ENCODE measurements around the gene TCERG1L.
"Not testable (repeated sequence)": the region's sequence is repeated elsewhere in the genome, so short reads cannot be mapped to it uniquely, and the experiment has no call there.

The TCERG1L gene

DNA sequence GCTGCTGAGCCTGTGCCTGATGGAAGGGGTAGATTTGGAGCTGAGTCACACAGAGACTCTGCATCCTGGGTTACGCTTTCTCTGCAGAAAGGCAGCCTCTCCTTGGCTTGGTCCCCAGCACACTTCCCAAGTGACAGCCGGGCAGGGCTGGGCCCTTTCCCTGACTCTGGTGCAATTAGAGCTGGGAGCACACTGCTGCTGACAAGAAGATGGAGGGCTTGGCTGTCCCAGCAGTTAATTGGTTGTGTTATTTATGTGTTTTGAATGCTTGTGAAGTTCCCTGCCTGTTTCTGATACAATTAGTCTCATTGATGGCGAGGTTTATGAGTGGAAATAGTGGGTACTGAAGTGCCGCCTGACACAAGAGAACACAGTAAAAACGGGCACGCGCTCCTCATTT, 123.6 kb downstream of the TCERG1L start:
- no peak for FAIRE-seq
- no peak for DNase-seq (ENCODE audit: low spot score)

- FAIRE-seq (no peak), DNase-seq (ENCODE audit: low spot score) (no peak)
These were observed 124.2 kb downstream of the TCERG1L start for GRCh38 chr10:131187274-131187673.

- FAIRE-seq = no peak
These were observed 124.8 kb downstream of the TCERG1L start for GRCh38 chr10:131186547-131187253.

GRCh38 chr10:131184503-131184902, 127.0 kb downstream of the TCERG1L start:
- DNase-seq (ENCODE audit: low spot score) = no peak
- no peak for FAIRE-seq

More at GRCh38 chr10:131186547-131187253, 124.8 kb downstream of the TCERG1L start:
- DNase-seq (ENCODE audit: low spot score) = no peak

- DNase-seq (ENCODE audit: low spot score) = no peak
- no peak for FAIRE-seq
These were observed 127.9 kb downstream of the TCERG1L start for GRCh38 chr10:131183546-131184045.

GRCh38 chr10:131181456-131181855, 130.1 kb downstream of the TCERG1L start:
- FAIRE-seq = no peak

GRCh38 chr10:131180740-131181415, 130.6 kb downstream of the TCERG1L start:
- no peak for FAIRE-seq
- DNase-seq (ENCODE audit: low spot score) = no peak

More at GRCh38 chr10:131181456-131181855, 130.1 kb downstream of the TCERG1L start:
- no peak for DNase-seq (ENCODE audit: low spot score)

DNA sequence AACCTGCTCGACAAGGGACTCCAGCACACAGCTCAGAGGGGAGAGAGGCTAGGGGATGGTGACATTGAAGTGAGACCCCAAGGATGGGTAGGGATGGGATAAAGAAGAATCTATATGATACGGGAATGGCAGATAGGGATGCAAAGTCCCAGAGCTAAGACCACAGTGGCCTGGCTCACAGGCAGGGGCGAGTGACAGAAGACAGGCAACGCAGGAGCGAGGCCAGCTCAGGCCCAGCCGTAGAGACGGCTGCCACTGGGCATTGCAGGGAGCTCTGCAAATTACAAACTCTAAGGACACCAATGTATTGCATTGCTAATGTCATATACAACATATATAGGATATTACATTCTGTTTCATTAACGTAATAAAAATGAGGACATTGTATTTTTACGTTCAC, 131.4 kb downstream of the TCERG1L start:
- FAIRE-seq (no peak), DNase-seq (ENCODE audit: low spot score) (no peak)

- no peak for FAIRE-seq
These were observed 132.2 kb downstream of the TCERG1L start for GRCh38 chr10:131179361-131179760.

GRCh38 chr10:131178521-131179331, 132.8 kb downstream of the TCERG1L start:
- DNase-seq (ENCODE audit: low spot score) (no peak), FAIRE-seq (no peak)

More at GRCh38 chr10:131179361-131179760, 132.2 kb downstream of the TCERG1L start:
- no peak for DNase-seq (ENCODE audit: low spot score)

DNA sequence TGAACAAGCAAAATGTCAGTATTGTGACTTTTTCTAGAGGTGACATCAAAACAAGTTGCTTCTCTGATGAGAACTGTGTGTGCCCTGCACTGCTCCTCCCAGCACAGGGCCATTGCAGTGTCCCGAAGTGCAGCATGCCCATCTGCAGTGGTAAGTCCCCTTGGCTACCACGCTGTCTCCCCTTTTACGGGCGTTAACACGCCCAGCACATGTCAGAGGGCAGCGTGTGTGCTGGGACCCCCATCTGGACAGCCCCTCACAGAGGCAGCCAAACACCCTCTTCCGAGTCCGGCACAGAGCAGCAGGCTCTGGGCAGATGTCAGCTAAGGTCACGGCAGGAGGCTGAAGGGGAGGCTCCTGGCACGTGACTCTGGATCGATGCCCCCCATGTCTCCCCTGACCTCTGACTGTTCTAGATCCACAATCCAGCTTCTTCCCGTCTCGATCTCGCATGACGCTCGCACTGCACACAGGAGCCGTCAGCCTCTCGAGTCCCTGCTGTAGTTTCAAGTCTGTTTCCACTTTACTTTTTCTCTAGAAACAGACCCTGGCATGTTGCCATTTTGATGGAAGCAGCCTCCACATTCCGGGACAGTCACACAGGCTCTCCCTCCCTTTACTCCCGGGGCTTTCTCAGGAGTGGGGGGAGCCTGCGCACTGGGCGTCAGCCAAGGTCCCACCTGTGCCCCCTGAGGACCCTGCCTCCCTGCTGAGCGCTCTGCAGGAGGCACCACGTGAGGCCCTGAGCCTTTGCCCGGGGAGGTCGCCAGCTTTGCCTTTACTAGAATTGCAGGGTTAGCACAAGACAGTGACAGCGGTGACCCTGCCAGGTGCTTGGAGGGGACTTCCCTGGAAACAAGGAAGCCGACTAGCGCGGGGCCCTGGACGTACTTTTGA, 133.8 kb downstream of the TCERG1L start:
- FAIRE-seq = no peak
- DNase-seq (ENCODE audit: low spot score) = no peak

DNA sequence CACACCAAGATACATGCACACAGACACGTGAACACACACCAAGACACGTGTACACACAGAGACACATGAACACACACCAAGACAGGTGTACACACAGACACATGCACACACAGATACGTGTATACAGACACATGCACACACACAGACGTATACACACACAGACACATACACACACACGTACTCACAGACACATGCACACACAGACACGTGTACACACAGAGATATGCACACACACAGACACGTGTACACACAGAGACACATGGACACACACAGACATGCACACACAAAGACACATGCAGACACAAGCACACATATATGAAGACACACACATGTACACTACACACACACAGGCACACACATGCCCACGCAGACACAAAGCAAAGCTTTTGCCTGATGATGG, 134.6 kb downstream of the TCERG1L start:
- FAIRE-seq (no peak), DNase-seq (ENCODE audit: low spot score) (no peak)

DNA sequence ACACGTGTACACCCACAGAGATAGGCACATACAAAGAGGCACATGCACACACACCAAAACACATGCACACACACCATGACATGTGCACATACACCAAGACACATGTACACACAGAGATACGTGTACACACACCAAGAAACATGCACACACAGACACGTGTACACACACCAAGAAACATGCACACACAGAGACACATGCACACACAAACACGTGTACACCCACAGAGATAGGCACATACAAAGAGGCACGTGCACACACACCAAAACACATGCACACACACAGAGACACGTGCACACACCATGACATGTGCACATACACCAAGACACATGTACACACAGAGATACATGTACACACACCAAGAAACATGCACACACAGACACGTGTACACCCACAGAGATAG, 135.2 kb downstream of the TCERG1L start:
- DNase-seq (ENCODE audit: low spot score); FAIRE-seq: not testable (repeated sequence)

DNA sequence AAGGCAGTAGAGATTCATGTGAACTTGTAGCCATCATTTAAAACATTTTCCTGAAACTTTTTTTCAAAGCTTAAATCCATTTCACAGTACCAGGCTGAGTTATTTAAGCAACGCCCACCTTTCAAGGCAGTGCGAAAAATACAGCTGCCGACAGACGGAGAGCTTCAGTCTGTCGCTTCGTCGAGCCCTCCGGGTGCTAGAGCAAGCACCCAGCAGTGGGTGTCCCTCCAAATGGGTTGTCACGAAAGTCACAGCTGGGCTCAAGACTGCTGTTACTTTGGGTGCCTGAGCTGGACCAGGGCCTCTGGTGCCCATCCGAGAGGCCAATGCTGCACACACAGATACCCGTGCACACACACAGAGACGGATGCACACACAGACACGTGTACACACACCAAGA, 135.6 kb downstream of the TCERG1L start:
- DNase-seq (ENCODE audit: low spot score) (no peak), FAIRE-seq (no peak)

- DNase-seq (ENCODE audit: low spot score) (no peak), FAIRE-seq (no peak)
These were observed 136.6 kb downstream of the TCERG1L start for GRCh38 chr10:131174651-131175540.

DNA sequence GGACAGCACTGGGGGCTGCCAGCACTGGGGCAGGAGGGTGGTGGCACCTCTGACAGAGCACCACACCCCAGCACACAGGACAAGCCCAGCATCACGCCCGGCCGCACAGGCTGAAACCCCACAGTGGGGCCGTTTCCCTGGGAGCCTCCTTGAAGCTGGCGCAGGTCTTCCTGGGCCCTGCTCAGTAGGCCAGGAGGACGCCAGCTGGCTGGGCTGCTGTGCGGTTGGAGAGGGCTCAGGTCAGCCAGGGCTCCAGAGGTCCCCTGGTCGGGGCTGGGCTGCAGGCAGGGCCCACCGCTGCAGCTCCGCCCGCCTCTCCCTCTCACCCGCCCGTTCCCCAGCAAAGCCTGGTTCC, 137.3 kb downstream of the TCERG1L start:
- no peak for DNase-seq (ENCODE audit: low spot score)
- no peak for FAIRE-seq

DNA sequence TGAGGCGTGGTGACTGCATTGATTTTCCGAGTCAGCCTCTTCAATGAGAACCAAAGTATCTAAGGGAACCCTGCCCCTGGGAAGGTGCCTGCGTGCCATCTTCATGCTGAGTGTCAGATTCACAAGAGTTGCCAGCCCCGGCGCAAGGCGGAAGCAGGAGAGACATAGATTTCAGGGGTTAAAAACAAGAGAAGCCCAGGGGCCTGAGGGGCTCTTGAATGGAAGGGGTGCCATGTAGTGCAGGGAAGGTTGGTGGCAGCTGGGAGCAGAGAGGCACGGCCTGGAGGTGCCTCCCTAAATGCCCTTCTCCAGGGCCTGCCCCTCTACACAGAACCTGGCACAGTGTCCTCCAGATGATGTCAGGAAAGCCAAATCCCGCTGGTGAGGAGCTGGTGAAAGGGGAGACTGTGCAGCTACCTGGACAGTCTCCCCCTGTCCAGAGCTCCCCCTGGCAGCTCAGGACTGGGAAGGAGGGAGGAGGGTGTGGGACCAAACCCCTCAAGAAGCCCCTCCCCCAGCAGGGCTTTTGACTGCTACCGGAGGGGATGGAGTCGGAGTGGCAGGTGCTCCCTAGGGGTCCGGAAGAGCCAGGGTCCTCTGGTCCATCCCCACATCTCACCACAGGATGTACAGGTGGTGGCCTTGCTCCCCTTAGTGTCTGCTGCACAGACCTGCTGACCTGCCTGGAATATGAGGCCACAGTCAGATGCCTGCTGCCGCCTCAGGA, 137.9 kb downstream of the TCERG1L start:
- no peak for DNase-seq (ENCODE audit: low spot score)
- FAIRE-seq = no peak

DNA sequence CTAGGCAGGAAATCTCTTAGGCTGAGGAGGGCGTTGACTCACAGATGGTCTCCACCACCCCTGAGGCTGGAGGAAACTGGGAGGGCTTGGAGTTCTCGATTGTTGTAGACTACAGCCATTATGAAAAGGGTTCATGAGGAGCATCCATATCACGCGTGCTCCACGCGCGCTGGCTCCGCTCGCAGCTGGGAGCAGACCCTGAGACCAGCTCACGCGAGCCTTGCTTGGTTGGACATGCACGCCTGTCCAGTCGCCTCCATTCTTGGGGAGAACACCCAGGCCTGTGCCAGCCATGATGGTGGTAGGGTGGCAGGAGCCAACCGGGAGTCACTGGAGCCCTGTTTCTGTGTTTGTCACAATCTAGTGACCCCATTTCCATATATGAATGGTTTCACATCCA, 139.1 kb downstream of the TCERG1L start:
- FAIRE-seq = no peak
- no peak for DNase-seq (ENCODE audit: low spot score)

DNA sequence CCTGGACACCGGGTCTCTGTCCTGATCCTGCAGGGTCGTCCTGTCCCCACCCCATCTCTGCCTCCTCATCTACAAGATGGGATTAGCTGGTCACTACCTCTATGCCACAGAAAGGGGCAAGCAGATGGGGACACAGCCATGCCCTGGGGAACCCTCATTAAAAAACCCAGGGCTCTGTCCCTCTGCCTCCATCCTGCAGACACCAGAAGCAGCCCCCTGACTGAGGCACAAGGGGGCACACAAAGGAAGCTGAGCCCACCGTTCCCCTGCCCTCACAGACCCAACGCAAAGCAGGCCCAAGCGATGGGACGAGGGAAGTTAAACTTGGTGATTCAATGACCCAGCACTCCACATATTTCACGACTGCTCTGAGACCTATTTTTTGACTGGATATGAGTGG, 142.4 kb downstream of the TCERG1L start:
- no peak for DNase-seq (ENCODE audit: low spot score)
- FAIRE-seq = no peak
